WERI-Rb-1 (cell line): Measurements from ENCODE around the gene ABCC1.

ENCODE experiments used
- DNase-seq: peaks from one replicate; pipeline ENCODE4 v3.0.0-alpha.2; 2020
- H3K27ac ChIP-seq: fragments of 250-450 bp; sonication (Bioruptor Pico); 2 replicates; pipeline ENCODE4 v1.5.1; 2020; ENCODE audit warnings: mild to moderate bottlenecking, moderate library complexity
- H3K27me3 ChIP-seq: fragments of 250-450 bp; sonication (Bioruptor Pico); 2 replicates; pipeline ENCODE4 v1.5.1; 2021; ENCODE audit warnings: mild to moderate bottlenecking, low read depth, moderate library complexity; ENCODE audit not compliant: insufficient read depth, severe bottlenecking
- H3K36me3 ChIP-seq: fragments of 250-450 bp; sonication (Bioruptor Pico); 2 replicates; pipeline ENCODE4 v1.5.1; 2020; ENCODE audit warnings: mild to moderate bottlenecking, moderate library complexity
- H3K4me3 ChIP-seq: 2 replicates; pipeline ENCODE4 v1.5.1; 2011; ENCODE audit warnings: low read depth, mild to moderate bottlenecking, control low read depth, low read length
- H3K9me3 ChIP-seq: fragments of 250-450 bp; sonication (Bioruptor Pico); 2 replicates; pipeline ENCODE4 v1.5.1; 2021; ENCODE audit warnings: mild to moderate bottlenecking, moderate library complexity; ENCODE audit not compliant: severe bottlenecking
- CTCF ChIP-seq: IDR thresholded peaks from 2 replicates; pipeline ENCODE4 v1.5.1; 2011; ENCODE audit warnings: low read depth, mild to moderate bottlenecking, control low read depth, inconsistent platforms, low read length

The ABCC1 gene

GRCh38 chr16:16155234-16155633 lies 205.8 kb downstream of the ABCC1 start:
- Histone ChIP-seq H3K27ac (no peak overlapping the region), H3K9me3 (peaks cover 15% of the 10 kb centered on the region), H3K4me3 (no peak overlapping the region), H3K36me3 (no peaks in the 10 kb centered on the region; the same call in 1 of the 2 replicates), H3K27me3 (no peaks in the 10 kb centered on the region)
- DNase-seq = no peak
- no peak for TF ChIP-seq CTCF

- Histone ChIP-seq H3K9me3 (peaks cover 15% of the 10 kb centered on the region), H3K4me3 (no peak overlapping the region), H3K27me3 (no peaks in the 10 kb centered on the region), H3K27ac (no peak overlapping the region), H3K36me3 (no peaks in the 10 kb centered on the region; the same call in 1 of the 2 replicates)
- DNase-seq = no peak
- TF ChIP-seq CTCF = no peak
These were observed 207.8 kb downstream of the ABCC1 start for GRCh38 chr16:16157166-16157565.

- peaks cover 15% of the 10 kb centered on the region for H3K9me3 ChIP-seq
- H3K27me3 ChIP-seq = no peaks in the 10 kb centered on the region
- TF ChIP-seq CTCF = no peak
- H3K4me3 ChIP-seq = no peak overlapping the region
- no peak overlapping the region for H3K27ac ChIP-seq
- no peaks in the 10 kb centered on the region; the same call in 1 of the 2 replicates for H3K36me3 ChIP-seq
- DNase-seq = no peak
These were observed 208.8 kb downstream of the ABCC1 start for GRCh38 chr16:16158082-16158658.

- H3K27me3 ChIP-seq = no peaks in the 10 kb centered on the region
- H3K27ac ChIP-seq = no peak overlapping the region
- no peaks in the 10 kb centered on the region; the same call in 1 of the 2 replicates for H3K36me3 ChIP-seq
- H3K4me3 ChIP-seq = no peak overlapping the region
- no peak for DNase-seq
- no peak for TF ChIP-seq CTCF
- H3K9me3 ChIP-seq = peaks cover 15% of the 10 kb centered on the region
These were observed 209.4 kb downstream of the ABCC1 start for GRCh38 chr16:16158741-16159374.

GRCh38 chr16:16159662-16160061 lies 210.2 kb downstream of the ABCC1 start:
- DNase-seq = no peak
- peaks cover 15% of the 10 kb centered on the region for H3K9me3 ChIP-seq
- H3K27me3 ChIP-seq = no peaks in the 10 kb centered on the region
- H3K36me3 ChIP-seq = no peaks in the 10 kb centered on the region; the same call in 1 of the 2 replicates
- no peak for TF ChIP-seq CTCF
- H3K27ac ChIP-seq = no peak overlapping the region
- H3K4me3 ChIP-seq = no peak overlapping the region
